Uterus (tissue), 2 donors: ENCODE results near the gene HMCN1.

Experiments used
- CTCF ChIP-seq, 4 experiments: fragments of 200-600 bp in 2 of 4; fragments of 450-650 bp in 2 of 4; sonication (generic) in 2 of 4; IDR thresholded peaks; one replicate each; pipeline ENCODE4 v1.5.1; 2016 to 2019; ENCODE audit warnings: antibody characterized with exemption in 4 of 4, mild to moderate bottlenecking in 2 of 4, moderate library complexity in 1 of 4
- POLR2A ChIP-seq, 2 donors: fragments of 450-650 bp; IDR thresholded peaks; one replicate each; pipeline ENCODE4 v1.6.1; 2016; ENCODE audit warnings: antibody characterized with exemption in 2 of 2, mild to moderate bottlenecking in 1 of 2, moderate library complexity in 1 of 2

- TF ChIP-seq POLR2A (IDR thresholded peaks at IDR 0.05) (no peak), CTCF (IDR thresholded peaks at IDR 0.05) (no peak)
Observed at GRCh38 chr1:186167096-186167668, 433.0 kb downstream of the HMCN1 start.
